GM18519 (cell line): ENCODE data around the gene KRT86.
"Not testable (repeated sequence)": the region's sequence is repeated elsewhere in the genome, so short reads cannot be mapped to it uniquely, and the experiment has no call there.

Experiments used
- ATAC-seq: cut with Tn5 transposase; IDR thresholded peaks from one replicate; pipeline ENCODE4 v1.9.1; 2021; ENCODE audit warnings: mild to moderate bottlenecking, moderate library complexity; ENCODE audit not compliant: unreplicated experiment, low FRiP score

The KRT86 gene

DNA sequence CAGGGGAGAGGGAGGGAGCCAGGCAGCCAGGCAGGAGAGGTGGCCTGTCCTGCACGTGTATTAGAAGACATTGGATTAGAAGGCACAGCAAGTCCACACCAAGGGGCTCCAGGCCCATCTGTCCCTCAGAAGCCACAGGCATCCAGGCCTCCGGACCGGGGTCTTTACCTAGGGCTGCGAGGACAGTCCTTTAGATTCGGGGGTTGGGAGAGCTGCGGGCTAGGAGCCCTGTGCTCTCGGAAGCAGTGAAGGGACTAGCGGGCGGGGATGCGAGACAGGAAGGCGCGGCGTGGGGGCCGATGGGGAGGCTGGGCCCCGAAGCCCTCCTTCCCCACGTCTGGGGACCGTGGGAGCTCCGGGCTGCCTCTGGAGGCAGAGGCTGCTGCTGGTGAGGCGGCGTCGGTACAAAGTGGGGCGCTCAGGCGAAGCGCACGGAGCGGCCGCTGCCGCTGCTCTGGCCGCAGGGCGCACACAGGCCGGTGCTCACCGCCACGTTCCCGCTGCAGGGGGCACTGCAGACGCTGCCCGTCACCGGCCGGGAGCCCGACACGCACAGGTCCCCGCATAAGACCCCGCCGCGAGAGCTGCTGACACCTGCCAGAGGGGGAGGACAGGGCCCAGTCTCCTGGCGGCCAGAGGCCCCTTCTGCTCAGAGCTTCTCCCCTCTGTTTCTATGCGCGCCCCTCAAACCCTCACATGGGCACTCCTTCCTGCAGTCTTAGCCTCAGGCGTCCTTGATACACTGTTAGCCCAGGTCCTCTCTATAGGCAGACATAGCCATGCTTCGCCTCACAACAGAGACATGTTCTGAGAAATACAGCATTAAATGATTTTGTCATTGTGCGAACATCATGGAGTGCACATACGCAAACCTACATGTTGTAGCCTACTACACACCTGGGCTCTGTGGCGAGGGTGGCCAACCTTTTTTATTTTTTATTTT lies 24.1 kb upstream of the KRT86 start:
- ATAC-seq, result no peak

GRCh38 chr12:52251367-52252051 lies 22.9 kb upstream of the KRT86 start:
- ATAC-seq, result no peak

- ATAC-seq, result not testable (repeated sequence)
Measured at GRCh38 chr12:52252175-52252615, 22.2 kb upstream of the KRT86 start.

- no peak for ATAC-seq
Measured at GRCh38 chr12:52252728-52253343, 21.6 kb upstream of the KRT86 start.

DNA sequence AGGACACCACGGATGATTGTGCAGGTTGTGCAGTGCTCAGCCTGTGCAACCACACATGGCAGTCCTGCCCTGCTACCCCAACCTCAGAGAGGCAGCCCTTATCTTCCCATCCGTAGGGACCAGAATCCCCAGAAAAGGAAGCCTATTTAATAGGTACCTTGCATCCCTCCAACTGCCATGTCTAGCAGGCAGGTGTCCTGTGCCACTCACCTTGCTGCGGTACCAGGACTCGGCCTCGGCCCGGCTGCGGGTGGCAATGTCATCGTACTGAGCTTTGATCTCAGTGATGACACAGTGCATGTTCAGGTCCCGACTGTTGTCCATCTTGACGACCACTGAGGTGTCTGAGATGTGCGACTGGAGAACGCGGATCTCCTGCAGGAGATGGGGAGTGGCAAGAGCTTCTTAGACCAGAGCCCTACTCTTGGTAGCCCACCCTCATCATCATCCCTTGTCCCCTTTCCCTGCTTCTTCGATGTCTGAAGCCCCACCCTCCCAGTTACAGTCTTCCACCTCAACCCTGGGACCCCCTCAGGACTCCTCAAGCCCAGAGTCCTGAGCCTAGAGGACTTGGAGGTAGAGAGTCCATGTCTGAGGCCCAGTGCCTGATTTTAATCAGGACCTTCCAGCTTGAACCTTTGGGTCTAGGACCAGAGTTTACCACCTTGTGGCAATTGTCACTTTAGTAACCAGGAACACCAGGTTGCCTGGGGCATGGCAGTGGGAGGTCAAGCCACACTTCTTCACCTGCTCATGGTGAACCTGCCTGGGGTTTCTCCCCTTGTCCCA lies 20.9 kb upstream of the KRT86 start:
- no peak for ATAC-seq

- no peak for ATAC-seq
Measured at GRCh38 chr12:52254180-52254964, 20.1 kb upstream of the KRT86 start.

- ATAC-seq, result no peak
Measured at GRCh38 chr12:52254965-52255751, 19.3 kb upstream of the KRT86 start.

- no peak for ATAC-seq
Measured at GRCh38 chr12:52255926-52256583, 18.4 kb upstream of the KRT86 start.

GRCh38 chr12:52256584-52256935 lies 17.9 kb upstream of the KRT86 start:
- ATAC-seq, result no peak

GRCh38 chr12:52257074-52257551 lies 17.3 kb upstream of the KRT86 start:
- no peak for ATAC-seq

DNA sequence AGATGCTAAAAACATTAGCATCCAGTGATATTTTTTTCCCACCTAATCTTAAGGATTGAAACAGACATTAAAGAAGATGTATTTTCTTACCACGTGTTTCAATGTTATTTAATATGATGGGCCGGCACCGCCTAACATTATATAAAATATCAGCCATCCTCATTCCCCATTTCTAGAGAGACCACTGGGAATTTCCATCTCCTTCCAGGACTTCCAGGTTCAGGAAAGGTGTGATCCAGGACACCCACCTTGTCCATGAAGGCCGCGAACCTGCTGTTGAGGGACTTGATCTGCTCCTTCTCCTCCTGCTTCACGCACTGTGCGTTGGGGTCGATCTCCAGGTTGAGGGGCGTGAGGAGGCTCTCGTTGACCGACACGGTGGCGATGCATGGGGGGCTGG lies 16.5 kb upstream of the KRT86 start:
- ATAC-seq, result not testable (repeated sequence)

DNA sequence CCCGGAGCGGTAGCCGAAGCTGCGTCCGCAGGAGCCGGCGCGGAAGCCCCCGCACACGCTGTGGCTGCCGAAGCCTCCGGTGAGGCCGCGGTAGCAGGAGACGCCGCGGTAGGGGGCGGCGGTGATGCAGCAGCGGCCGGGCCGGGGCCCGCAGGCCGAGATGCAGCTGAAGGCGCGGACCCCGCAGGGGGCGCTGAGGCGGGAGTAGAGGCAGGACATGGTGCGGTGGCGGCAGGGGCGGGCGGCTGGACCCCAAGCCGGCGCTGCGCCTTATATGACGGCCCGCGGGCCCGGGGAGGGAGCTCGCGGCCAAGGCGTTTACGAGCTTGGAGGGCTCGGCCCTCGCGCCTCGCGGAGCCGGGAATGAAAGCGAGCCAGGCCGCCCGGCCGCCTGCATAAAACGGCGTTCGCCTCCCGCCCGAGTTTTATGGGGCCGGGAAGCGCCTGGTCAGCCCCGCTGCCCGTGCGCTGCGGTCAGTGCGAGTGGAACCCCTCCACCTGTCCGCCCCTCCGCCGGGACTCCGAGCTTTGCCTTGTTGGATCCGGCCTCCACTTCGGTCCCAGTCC lies 16.0 kb upstream of the KRT86 start:
- ATAC-seq, result no peak

GRCh38 chr12:52259657-52260243 lies 14.7 kb upstream of the KRT86 start:
- ATAC-seq, result no peak

- ATAC-seq, result no peak
Measured at GRCh38 chr12:52260361-52261207, 13.9 kb upstream of the KRT86 start.

- ATAC-seq, result no peak
Measured at GRCh38 chr12:52261208-52261484, 13.3 kb upstream of the KRT86 start.

- ATAC-seq, result no peak
Measured at GRCh38 chr12:52262286-52262685, 12.2 kb upstream of the KRT86 start.
